ENCODE measurements around the gene PRSS2.
"Not testable (repeated sequence)": the region's sequence is repeated elsewhere in the genome, so short reads cannot be mapped to it uniquely, and the experiment has no call there.

The PRSS2 gene

GRCh38 chr7:142759433-142759832 is 11.3 kb upstream of the PRSS2 start:
- DNase-seq (ENCODE audit: low read depth) = no peak

GRCh38 chr7:142760071-142760642 is 10.6 kb upstream of the PRSS2 start:
- DNase-seq (ENCODE audit: low read depth) = no peak

DNA sequence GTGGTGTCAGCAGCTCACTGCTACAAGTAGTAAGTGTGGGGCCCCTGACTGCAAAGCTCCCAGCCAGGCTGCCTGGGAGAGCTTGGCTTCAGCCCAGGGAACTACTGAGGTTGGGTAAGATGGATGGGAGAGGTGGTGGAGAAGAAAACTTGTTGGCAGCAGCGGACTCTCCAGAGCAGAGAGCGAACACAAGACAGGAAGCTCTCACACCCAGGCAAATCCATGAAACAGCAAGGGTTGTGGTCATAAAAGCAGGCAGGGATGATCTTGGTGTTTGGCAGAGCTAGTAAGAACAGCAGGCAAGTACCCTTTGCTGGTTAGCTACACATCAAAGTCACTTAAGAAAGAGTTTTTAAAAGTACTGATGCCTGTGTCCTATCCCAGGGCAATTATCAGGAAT is 9.2 kb upstream of the PRSS2 start:
- DNase-seq (ENCODE audit: low read depth) = not testable (repeated sequence)

GRCh38 chr7:142762104-142762503 is 8.7 kb upstream of the PRSS2 start:
- no peak for DNase-seq (ENCODE audit: low read depth)

DNA sequence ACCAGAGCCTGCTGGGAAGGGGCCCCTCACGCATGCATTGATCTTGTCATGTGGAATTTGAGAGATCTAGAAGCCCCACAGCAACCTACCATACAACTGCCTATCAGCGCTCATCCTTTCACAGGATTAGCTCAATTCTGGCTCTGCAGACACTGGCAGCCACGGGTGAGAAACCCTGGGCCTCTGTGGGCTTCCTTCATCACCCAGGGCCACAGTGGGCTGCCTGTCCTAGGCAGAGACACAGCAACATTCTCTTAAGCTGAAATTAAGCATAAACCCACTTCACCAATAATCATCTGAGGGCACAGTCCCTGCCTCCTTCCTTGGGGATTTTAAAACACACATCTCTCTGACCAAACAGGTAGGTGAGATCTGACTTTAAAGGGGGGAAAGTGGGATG is 3.3 kb upstream of the PRSS2 start:
- no peak for DNase-seq (ENCODE audit: low read depth)

DNA sequence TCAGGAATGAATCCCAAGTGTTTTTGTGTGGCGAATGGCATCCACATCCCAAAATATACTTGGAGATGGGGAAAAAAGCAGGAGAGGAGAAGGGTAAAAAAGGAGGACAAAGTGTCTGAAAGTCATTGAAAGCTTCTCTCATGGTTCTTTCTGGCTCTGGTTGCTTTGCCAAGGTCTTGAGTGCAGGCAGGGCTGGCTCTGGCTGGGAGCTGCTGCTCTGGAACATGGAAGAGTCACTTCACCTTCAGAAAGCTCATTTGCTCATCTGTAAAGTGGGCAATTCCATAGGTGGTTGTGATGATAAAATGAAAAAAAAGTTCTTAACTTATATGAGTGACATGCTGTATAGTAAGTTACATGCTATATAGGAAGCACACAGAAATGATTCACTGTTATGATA is 2.9 kb upstream of the PRSS2 start:
- no peak for DNase-seq (ENCODE audit: low read depth)

- DNase-seq (ENCODE audit: low read depth) = not testable (repeated sequence)
Observed at GRCh38 chr7:142768885-142769284, 1.9 kb upstream of the PRSS2 start.

GRCh38 chr7:142771353-142771723 is 568 bp downstream of the PRSS2 start:
- DNase-seq (ENCODE audit: low read depth) = no peak

DNA sequence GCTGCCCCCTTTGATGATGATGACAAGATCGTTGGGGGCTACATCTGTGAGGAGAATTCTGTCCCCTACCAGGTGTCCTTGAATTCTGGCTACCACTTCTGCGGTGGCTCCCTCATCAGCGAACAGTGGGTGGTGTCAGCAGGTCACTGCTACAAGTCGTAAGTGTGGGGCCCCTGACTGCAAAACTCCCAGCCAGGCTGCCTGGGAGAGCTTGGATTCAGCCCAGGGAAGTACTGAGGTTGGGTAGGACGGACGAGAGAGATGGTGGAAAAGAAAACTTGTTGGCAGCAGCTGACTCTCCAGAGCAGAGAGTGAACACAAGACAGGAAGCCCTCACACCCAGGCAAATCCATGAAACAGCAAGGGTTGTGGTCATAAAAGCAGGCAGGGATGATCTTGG is 1.3 kb downstream of the PRSS2 start:
- no peak for DNase-seq (ENCODE audit: low read depth)

DNA sequence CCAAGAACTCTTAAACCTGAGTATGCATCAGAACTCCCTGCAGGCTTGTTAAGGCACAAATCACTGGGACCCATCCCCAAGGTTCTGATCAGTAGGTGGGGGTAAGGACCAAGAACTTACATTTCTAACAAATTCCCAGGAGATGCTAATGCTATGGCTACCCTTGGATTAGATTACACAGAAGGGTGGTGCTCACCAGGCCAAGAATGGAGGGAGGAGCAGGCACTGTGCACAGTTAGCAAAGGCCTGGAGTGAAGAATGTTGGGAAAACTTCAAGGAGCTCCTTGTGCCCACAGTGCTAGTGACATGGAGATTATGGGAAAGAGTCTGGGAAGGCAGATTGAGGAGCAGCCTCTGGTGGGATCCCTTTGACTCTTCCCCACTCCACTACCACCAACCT is 1.9 kb downstream of the PRSS2 start:
- no peak for DNase-seq (ENCODE audit: low read depth)

GRCh38 chr7:142773230-142773629 is 2.5 kb downstream of the PRSS2 start:
- DNase-seq (ENCODE audit: low read depth) = no peak

DNA sequence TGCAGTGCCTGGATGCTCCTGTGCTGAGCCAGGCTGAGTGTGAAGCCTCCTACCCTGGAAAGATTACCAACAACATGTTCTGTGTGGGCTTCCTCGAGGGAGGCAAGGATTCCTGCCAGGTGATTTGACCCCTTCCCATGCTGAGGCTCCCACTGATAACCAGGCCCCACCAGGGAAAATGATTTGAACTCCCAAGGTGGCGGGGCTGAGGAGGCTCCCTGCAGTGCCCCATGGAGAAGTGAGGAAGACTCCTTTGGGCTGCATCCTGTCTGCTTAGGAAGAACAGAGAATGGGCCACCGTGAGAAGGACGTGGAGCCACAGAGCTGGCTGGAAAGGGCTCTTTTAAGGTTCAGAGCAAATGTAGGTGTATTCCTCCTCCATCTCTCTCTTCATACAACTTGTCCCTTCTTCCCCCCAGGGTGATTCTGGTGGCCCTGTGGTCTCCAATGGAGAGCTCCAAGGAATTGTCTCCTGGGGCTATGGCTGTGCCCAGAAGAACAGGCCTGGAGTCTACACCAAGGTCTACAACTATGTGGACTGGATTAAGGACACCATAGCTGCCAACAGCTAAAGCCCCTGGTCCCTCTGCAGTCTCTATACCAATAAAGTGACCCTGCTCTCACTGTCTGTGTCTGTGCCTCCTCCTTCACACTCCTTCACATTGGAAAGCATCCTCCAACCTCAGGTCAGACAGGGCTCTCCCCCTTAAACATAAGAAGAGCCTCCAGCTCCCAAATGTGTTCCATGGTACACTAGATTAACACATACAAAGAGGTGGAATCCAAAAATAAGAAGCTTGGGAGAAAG is 3.4 kb downstream of the PRSS2 start:
- DNase-seq (ENCODE audit: low read depth) = no peak

DNA sequence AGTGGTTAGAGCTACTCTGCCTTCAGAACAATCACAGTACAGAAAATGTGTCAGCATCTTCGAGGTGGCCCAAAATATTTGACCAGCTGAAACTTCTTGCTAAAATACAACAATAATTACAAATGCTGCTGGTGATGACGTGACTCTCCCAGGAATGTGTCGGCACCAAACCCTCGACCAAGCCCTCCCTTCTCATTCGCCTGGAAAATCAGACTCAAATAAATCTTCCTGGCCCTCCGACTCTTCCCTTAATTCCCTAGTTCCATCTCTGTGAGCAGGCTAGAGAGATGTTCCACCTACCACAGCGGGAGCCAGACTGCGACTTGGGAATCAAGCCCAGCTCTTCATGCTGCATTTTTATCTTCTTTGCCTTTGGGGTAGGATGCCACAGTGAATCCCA is 4.1 kb downstream of the PRSS2 start:
- DNase-seq (ENCODE audit: low read depth) = no peak

DNA sequence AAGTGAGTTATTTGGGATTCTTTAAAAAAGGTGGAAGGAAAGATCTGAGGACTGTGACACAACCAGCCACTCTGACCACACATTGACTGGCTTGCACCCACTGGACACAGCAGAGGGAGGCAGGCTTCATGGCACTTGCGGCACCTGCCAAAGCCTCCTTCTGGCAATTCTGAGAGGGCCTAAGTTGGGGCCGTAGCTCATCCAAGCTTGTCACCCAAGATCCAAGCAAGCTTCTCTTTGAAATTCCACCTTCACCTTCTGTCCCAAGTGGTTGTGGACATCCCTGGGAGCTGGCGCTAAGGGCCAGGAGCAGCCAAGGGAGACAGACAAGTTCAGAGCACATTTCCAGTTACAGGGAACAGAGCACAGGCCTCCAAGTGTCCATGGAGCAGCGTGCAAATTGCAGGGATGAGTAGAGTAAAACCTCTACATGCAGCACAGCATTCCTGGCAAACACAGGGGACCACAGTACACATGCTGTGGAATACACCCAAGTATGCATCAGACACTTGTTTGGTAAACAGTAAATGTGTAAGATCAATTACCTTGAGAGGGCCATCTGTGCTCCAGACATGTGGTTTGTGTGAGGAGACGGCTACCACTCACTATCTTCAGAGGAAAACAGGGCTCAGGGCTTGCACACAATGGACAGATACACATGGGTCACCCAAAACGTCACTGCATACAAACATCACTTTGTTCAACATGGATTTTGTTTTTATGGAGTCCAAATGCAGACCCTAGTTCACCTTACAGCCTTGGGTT is 4.8 kb downstream of the PRSS2 start:
- not testable (repeated sequence) for DNase-seq (ENCODE audit: low read depth)

DNA sequence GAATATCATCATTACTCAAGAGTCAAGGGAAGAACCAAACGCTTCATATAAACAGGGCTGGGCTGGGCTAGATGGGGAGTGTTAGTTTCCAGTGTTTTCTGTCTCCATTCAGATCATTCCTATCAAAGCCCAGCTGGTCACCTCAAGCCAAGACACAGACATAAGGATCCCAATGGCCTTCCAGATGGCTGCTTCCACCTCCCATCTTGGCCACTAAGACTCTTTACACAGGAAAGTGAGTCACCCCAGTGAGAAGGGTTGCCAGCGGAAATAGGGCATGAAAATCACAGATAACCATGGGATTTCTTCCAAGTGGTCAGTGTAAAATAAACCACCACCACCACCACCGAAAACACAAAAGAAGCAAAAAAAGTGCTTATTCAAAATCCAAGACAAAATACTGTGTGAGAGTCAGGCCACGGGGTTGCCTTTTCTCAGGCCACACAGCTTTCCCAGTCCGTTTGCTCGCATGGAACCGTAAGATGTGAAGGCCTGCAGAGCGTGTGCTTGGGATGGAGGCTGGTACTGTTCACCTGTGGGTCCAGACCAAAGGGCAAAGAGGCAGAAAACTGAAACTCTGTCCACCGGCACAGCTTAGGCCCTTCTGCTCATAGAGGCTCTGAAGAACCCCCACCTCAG is 5.6 kb downstream of the PRSS2 start:
- peak; percentile 43 for DNase-seq (ENCODE audit: low read depth)

GRCh38 chr7:142776845-142777225 is 6.1 kb downstream of the PRSS2 start:
- not testable (repeated sequence) for DNase-seq (ENCODE audit: low read depth)

DNA sequence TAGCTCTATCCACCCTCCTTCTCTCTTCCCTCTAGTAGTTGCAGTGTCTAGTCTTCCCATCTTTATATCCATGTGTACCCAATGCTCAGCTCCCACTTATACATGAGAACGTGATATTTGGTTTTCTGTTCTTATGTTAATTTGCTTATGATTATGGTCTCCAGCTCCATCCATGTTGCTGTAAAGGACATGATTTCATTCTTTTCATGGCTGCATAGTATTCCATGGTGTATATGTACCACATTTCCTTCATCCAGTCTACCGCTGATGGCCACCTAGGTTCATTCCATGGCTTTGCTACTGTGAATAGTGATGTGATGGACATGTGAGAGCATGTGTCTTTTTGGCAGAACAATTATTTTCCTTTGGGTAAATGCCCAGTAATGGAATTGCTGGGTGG is 6.5 kb downstream of the PRSS2 start:
- no peak for DNase-seq (ENCODE audit: low read depth)

DNA sequence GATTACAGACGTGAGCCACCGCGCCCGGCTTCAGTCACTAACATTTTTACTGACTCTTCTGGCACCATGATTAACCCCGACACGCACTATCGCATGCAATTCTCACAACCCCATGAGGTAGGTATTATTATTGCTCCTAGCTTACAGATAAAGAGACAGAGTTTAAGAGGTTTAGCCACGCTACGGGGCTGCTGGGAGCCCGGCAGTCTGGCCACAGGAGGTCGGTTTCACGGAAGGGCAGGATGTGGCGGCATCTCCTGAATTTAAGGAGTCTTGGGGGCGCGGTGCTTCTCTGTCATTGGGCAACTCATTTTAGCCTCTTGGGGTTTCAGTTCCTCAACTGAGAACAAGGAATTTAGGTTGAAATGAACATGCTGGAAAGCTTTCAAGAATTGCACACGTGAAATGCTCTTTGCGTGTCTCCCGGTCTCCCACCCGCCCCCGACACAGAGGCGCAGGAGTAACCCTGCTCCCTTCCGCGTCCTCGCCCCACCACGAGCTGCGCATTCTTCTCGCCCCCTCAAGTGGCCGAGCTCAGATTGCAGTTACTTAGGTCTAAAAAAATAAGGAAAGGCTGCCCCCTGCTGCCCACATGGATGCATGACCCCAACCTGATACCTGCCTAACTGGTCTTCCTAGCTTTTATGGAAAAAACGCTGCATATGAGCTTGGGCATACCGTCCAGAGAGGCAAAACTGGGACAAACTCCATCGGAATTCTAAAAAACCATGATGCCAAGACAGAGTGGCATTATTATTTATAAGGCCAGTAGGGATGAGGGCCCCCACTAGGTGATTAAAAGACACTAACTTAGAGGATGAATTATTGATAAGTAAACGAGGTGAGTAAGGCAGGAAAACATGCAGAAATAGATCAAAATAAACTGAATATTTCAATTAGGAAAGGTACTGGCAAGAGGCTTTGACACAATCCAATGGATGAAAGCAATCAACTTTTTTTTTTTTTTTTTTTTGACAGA is 12.4 kb downstream of the PRSS2 start:
- peak; percentile 83 for DNase-seq (ENCODE audit: low read depth)

- no peak for DNase-seq (ENCODE audit: low read depth)
Observed at GRCh38 chr7:142784096-142784495, 13.3 kb downstream of the PRSS2 start.

- DNase-seq (ENCODE audit: low read depth) = no peak
Observed at GRCh38 chr7:142784716-142785115, 13.9 kb downstream of the PRSS2 start.

GRCh38 chr7:142785841-142786250 is 15.1 kb downstream of the PRSS2 start:
- no peak for DNase-seq (ENCODE audit: low read depth)
